Activated CD8-positive, alpha-beta memory T cell treated with anti-CD3 and anti-CD28 coated beads for 24 hours (primary cell): ENCODE measurements around the gene OR13H1.
"Not testable (repeated sequence)": the region's sequence is repeated elsewhere in the genome, so short reads cannot be mapped to it uniquely, and the experiment has no call there.

Source experiments
- DNase-seq: peaks from one replicate; pipeline ENCODE4 v3.0.0-alpha.2; 2020

The OR13H1 gene, protein sequence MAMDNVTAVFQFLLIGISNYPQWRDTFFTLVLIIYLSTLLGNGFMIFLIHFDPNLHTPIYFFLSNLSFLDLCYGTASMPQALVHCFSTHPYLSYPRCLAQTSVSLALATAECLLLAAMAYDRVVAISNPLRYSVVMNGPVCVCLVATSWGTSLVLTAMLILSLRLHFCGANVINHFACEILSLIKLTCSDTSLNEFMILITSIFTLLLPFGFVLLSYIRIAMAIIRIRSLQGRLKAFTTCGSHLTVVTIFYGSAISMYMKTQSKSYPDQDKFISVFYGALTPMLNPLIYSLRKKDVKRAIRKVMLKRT

DNA sequence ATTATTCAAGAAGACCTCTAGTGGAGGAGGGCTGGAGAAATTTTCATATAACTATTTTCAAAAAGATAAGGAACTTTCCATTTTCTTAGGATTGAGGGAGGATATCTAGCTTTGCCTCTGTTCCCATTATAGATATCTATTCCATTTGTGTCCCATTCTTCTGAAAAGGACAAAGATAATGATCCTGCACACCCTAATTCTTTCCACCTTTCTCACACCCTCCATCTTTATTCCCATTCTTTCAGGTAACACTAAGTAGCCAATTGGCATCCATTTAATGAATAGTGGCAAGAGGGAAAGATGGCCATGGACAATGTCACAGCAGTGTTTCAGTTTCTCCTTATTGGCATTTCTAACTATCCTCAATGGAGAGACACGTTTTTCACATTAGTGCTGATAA is at the start of gene OR13H1:
Gene OR13H1, plus strand, starts transcription at position 301 of the 400 bp plus-strand sequence. Its CDS starts 0 bp downstream, at position 301.
- DNase-seq = no peak

GRCh38 chrX:131501556-131501955 is 42.3 kb upstream of the OR13H1 start:
- DNase-seq = not testable (repeated sequence)

DNA sequence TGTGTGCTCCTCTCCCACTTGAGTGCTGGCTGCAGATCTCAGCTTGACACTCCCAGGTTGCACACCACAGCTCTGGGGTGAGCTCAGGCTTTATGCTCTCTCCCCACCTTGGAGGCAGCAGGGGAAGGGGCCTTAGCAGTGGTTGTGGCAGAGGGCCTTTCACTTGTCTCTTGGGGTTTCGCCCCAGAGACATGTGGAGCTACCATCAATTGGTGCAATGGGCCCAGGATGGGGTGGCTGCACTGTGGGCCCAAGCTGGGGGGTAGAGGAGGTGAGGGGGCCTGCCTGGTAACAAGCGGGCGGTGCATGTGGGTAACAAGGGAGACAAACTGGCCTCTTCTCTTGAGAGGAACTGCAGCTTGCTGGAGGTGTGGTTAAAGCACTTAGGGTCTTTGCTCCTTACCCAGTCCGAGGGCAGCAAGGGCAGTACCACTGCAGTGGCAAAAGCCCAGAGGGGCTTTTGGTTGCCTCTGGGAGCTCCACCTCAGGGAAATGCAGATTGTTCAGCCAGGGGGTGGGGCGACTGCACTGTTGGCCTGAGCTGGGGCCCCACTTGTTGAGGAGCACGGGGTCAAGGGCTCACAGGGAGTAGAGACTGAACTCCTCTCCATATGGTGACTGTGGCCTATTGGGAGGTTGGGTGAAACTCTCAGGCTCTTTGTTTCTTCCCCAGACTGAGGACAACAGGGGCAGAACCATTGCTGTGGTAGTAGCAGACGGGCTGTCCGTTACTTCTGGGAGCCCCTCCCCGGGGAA is 30.5 kb upstream of the OR13H1 start:
- no peak for DNase-seq

- DNase-seq = no peak
Measured at GRCh38 chrX:131521824-131522223, 22.1 kb upstream of the OR13H1 start.

GRCh38 chrX:131544218-131544617 is 344 bp downstream of the OR13H1 start:
- no peak for DNase-seq

DNA sequence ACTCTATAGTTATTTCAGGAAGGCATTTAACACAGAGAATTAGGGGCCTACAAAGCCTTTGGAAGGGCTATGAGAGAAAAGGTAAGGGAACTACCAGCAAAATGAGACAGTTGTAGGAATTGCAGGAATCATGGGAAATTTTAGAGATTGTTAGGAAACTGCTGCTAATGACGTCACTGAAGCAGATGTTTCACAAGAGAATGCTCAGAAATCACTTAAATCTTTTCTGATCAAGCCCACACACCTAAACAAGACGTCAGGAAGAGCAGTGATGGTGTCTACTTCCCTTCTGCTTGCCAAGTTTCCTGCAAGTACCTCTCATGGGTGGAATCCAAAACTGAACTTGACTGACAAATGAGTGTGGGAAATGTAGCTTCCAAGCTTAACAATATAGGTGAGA is 5.1 kb downstream of the OR13H1 start:
- DNase-seq = no peak

GRCh38 chrX:131552453-131552852 is 8.6 kb downstream of the OR13H1 start:
- not testable (repeated sequence) for DNase-seq

DNA sequence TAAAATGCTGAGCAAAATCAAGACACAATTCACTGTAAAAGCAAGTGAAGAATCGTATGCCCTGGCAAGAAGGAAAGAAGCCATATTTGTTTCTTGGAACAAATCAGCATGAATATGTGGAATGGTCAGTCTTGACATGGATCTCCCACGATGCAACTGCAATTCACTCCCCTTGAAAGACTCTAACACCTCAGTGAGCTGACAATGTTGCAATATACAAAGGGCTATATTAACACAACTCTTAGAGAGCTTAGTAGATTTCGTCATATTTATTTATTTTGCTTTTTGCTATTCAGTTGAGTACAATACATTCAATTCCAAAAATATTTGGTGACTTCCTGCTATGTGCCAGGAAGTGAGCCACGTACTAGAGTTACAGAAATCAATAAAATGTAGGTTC is 14.7 kb downstream of the OR13H1 start:
- DNase-seq = no peak

DNA sequence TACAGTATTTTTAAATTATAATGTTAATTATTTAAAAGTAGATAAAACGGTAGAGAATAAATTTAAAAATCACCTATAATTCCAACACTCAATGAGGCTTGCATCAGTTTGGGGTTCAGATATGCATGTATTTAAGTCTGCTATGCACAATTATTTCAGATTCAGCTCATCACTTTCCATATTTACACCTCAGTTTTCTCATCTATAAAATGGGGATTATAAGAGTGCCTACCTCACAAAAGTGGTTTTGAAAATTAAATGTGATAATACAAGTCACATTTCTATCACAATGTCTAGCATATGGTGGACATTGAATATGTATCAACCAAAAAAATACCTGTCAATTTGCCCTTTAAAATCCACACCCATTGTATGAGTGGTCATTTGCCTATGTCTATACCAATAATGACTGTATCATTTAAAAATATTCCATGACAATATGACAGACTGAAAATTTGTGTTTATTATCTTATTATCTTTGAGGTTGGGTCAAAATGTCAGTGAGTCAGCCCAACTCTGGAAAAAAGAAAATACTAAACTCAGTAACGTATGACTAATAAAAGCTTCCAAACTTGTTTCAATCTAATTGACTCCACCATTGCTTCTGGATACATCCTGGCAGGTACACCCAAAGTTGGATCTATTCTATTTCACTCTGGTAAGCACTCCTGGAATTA is 20.8 kb downstream of the OR13H1 start:
- no peak for DNase-seq

GRCh38 chrX:131565909-131566308 is 22.0 kb downstream of the OR13H1 start:
- no peak for DNase-seq

DNA sequence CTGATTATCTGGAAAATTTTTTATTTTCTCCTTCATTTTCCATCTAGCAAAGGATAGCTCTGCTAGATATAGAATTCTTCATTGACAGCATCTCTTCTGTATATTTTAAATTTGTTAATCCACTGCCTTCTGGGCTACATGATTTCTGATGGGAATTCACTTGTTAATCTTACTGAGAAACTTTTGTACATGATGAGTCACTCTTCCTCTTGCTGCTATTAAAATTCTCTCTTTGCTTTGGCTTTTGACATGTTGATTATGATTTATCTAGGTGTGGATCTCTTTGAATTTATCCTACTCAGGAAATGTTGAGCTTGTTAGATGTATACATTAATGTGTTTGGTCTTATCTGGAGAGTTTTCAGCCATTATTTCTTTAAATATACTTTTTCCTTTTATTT is 27.5 kb downstream of the OR13H1 start:
- no peak for DNase-seq

GRCh38 chrX:131572372-131573014 is 28.6 kb downstream of the OR13H1 start:
- DNase-seq = no peak

- no peak for DNase-seq
Measured at GRCh38 chrX:131577413-131577812, 33.5 kb downstream of the OR13H1 start.

DNA sequence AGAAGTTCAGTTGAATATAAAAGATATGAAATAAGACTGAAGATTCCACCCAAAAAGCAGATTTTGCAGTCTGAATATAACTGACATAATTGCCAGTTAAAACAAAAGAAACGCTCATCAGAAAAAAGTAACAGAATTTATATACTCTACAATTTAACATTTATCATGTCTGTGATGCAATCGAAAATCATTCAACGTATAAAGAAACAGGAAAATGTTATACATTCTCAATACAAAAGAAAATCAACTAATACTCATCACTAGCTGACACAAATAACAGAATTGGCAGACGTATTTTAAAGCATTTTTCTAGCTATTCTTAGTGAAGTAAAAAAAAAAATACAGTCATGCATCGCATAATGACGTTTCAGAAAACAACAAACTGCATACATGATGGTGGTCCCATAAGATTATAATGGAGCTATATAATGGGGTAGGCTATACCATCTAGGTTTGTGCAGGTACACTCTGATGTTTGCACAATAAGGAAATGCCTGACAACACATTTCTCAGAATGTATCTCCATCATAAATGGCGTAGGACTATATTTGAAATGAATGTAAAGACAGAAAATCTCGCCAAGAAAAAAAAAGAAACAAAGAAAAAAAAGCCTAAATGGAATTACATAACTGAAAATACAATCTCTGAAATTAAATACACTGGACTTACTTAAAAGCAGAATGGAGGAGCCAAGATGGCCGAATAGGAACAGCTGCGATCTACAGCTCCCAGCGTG is 34.3 kb downstream of the OR13H1 start:
- DNase-seq = no peak

GRCh38 chrX:131578735-131579367 is 35.0 kb downstream of the OR13H1 start:
- not testable (repeated sequence) for DNase-seq

DNA sequence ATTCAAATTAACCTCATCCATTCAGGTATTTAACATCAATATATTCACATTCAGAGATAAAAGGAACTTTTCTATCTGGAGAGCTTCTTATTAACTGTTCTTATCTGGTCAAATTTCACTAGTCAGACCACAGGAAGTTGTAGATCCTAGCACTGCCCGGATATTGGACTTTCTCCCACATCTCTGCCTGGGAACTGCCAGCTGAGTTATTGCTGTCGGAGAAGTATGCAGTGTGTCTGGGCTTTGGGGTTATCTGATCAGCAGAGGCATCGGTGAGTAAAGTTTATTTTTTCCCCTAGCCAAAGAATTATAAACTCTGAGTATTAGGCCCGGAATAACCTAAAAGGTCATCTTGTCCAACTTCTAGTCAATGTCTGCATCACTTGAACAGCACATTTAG is 45.1 kb downstream of the OR13H1 start:
- no peak for DNase-seq
